HG02610 (cell line): ENCODE measurements around the gene FKBP2.

Experiments
- ATAC-seq: cut with Tn5 transposase; IDR thresholded peaks from one replicate; pipeline ENCODE4 v1.9.1; 2021; ENCODE audit warnings: mild to moderate bottlenecking, moderate library complexity; ENCODE audit not compliant: unreplicated experiment

Gene FKBP2

DNA sequence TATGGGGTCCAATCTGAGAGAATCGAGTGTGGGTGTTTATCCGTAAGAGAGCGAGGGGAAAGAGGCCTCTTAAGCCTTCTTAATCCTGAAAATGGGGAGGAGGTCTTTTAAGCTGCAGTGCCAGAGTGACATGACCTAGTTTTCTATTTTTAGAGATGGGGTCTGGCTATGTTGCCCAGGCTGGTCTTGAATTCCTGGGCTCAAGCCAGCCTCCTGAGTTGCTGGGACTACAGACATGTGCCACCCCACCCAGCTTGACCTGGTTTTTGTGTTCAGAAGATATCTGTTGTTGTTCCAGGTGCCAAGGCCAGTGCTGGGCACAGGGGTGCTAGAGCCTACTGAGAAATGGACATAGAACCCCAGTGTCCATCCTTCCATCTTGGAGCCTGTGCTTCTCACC is 42.2 kb downstream of the FKBP2 start:
- ATAC-seq: no peak

- peak; percentile 79 for ATAC-seq
Measured at GRCh38 chr11:64284048-64284961, 43.4 kb downstream of the FKBP2 start, which contains the start of gene BAD. TSS of gene BAD (minus strand) at chr11:64284665. CDS start at chr11:64284368, 297 bp downstream.

DNA sequence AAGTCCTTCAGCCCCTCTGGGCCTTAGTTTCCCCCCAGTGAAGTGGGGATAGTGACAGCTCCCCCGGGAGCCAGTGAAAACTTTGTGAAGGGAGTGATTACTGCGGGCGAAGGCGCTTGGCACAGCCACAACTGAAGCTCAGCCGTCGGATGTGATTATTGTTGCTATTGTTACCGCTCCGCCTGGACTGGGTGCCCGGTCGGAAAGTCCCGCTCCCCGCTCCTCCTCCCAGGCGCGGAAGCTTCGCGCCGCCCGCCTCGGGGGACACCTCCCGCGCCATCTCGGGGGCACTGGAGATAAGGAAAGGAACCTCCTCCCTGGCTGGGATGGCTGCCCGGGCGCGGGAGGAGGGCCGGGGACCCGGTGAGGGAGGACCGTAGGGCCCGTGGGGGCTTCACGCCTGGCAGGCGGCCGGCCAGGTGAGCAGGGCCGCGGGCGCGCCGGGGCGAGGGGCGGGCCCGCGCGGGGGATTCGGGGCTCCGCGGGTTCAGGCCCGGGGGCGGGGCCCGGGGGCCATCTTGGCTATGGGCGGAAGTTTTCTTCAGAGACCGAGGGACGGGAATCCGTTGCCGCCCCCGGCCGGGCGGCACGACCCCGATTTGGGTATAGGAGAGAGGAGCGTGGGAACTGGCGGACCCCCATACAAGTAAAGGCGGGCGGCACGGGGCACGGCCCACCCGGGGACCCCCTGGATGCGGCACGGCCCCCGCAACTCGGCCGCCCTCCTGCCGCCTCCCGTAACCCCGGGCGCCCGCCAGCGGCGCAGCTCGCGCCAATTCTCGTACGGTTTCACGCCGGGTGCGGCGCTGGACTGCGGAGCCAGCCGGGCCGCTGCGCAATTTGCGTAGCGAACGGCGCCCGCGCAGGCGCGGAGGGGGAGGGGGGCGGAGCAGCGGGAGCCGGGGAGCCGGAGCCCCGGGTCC is 44.3 kb downstream of the FKBP2 start, which contains the start of gene GPR137:
TSS of gene GPR137 (plus strand) at position 887 of the 923 bp plus-strand sequence. CDS start 677 bp downstream, outside the sequence.
- ATAC-seq: peak; percentile 43

DNA sequence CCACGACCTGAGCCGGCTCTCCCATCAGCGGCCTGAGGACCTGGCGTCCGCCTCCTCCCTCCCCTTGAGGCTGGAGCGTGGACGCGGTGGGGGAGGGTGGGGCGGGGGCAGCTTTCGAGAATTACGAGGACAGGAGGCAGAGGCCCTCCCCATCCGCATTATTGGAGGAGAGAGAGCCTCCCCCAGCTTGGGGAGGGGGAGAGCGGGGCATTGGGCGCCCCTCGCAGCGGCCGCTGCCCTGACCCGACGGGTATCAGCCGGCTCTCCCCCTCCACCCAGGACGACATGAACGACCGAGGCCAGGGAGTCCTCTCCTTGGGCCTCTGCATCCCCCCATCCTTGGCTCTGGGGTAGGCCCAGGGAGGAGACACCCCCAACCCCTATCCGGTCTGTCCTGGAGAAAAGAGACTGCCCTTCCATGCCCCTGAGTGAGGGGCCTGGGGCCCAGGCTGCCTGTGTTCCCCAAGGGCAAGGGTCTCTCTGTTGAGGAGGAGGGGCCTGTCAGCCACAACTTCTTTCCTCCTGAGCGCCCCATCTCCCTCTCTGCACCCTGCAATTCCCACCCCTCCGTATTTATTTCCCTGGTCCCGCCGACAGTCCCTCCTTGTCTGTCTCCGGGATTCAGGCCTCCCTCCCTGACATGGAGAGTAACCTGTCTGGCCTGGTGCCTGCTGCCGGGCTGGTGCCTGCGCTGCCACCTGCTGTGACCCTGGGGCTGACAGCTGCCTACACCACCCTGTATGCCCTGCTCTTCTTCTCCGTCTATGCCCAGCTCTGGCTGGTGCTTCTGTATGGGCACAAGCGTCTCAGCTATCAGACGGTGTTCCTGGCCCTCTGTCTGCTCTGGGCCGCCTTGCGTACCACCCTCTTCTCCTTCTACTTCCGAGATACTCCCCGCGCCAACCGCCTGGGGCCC is 45.2 kb downstream of the FKBP2 start:
- ATAC-seq: no peak

DNA sequence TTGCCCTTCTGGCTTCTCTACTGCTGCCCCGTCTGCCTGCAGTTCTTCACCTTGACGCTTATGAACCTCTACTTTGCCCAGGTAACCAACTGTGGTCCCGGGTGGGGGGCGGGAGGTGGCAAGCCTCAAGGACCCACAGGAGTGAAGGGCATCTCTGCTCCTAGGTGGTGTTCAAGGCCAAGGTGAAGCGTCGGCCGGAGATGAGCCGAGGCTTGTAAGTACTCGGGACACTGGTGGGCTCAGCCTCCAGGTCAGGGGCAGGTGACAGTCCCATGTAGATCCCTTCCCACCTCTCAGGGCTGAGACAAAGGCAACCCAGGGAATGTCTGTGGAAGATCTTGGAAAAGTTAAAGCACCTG is 45.9 kb downstream of the FKBP2 start:
- no peak for ATAC-seq

DNA sequence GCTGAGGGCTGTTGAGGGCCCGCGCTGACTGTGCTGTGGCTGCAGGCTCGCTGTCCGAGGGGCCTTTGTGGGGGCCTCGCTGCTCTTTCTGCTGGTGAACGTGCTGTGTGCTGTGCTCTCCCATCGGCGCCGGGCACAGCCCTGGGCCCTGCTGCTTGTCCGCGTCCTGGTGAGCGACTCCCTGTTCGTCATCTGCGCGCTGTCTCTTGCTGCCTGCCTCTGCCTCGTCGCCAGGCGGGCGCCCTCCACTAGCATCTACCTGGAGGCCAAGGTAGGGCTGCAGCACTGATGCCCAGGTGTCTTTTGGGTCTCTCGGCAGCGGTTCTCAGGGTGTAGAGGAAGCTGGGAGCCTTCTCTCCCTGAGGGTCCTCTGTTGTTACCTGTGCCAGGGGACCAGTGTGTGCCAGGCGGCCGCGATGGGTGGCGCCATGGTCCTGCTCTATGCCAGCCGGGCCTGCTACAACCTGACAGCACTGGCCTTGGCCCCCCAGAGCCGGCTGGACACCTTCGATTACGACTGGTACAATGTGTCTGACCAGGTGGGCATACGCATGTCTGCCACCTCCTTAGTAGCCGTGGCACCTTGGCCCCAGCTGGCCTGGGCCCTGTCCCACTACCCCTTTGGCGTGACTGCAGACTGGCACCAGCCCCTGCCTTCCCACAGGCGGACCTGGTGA is 46.9 kb downstream of the FKBP2 start:
- ATAC-seq: no peak

GRCh38 chr11:64288353-64288750 is 47.5 kb downstream of the FKBP2 start:
- no peak for ATAC-seq

- no peak for ATAC-seq
Measured at GRCh38 chr11:64289002-64289564, 48.2 kb downstream of the FKBP2 start.

DNA sequence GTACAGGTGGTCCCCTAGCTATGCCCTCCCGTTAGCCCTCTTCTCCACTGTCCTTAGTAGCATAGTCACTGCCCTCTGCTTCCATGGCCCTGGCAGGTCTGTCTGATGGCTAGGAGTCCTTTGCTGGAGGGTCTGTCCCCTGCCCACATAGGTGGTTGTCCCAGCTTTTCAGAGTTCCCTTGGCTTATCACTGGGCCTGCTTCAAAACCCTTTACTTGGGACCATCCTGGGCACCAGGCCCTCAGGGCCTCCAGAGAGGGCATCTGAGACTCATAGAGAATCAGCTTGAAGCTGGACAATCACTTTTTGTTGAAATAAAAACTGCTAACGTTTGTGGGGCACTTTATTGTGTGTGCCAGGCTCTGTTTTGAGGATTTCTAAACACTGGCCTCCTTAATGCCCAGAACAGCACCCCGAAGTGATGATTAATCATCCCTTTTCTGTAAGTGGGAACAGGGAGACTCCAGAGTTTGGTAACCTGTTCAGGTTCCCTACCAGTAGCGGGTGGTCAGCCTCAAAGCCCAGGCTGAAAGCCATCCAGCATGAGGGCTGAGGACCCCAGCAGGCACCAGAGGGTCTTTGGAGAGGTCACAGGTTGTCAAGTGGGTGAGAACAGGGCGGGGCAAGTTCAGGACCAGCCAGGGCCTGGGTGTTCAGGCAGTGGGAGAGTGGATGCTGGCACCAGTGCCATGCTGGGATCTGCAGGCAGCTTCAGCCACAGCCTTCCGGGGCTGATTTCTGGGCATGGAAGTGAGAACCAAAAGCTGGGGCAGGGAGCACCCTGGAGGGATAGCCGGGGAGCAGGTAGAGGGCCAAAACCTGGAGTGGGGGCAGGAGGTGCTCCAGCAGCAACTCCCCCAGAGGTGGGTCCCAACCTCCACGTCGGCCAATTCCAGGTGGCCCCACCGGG is 49.7 kb downstream of the FKBP2 start:
- ATAC-seq: no peak

DNA sequence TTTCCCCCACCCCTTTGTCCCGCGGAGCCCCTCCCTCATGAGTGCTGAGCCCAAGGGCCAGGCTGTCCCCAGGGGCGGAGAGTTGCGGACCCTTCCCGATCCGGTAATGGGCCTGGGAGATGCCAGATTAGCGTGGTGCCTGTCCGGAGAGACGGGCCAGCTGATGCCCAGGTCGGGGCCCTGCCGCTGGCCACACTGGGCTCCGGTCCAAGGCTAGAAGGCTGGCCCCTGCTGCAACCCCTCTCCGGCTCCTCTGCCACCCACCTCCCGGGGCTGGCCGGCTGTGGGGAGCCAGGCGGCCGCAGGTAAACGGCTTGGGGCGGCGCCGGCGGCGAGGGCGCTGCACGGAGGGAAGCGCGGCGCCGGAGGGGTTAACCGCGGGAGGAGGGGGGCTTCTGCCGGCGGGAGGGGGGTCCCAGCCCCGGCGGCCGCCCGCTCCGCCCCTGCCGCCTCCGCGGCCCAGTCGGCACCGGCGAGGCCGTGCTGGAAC is 50.4 kb downstream of the FKBP2 start, which contains the start of gene KCNK4:
TSS of gene KCNK4 (plus strand) at position 41 of the 490 bp plus-strand sequence. CDS start 1,717 bp downstream, outside the sequence.
- ATAC-seq: no peak

- ATAC-seq: no peak
Measured at GRCh38 chr11:64291752-64292459, 51.0 kb downstream of the FKBP2 start.

DNA sequence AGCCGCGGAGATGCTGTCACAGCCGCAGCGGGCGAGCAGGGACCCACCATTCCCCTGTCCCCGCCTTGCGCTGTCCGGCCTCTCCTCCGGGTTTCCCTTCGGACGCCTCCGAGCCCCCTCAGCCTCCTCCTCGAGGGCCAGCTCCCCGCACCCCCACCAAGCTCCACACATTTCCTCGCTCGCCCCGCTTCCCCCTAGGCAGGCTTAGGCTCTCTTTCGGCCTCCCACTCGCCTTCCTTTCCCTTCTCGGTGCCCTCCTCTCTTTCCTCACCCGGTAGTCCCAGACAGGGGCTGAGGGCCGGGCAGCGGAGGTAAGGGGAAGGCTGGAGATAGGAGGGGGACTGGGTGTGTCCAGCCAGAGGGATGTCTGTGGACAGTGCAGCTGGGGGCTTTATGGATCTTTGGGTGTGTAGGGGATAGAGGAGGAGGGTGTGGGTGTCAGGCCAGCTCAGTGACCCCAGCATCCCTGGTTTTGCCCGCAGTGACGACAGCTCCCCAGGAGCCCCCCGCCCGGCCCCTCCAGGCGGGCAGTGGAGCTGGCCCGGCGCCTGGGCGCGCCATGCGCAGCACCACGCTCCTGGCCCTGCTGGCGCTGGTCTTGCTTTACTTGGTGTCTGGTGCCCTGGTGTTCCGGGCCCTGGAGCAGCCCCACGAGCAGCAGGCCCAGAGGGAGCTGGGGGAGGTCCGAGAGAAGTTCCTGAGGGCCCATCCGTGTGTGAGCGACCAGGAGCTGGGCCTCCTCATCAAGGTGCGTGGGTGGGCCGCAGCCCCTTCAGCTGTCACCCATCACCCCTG is 51.8 kb downstream of the FKBP2 start:
- ATAC-seq: no peak
